HG02678 (cell line): ENCODE data around the gene MCC.

ENCODE experiments used
- ATAC-seq: cut with Tn5 transposase; IDR thresholded peaks from one replicate; pipeline ENCODE4 v1.9.1; 2021; ENCODE audit warnings: mild to moderate bottlenecking, moderate library complexity; ENCODE audit not compliant: unreplicated experiment

MCC gene

DNA sequence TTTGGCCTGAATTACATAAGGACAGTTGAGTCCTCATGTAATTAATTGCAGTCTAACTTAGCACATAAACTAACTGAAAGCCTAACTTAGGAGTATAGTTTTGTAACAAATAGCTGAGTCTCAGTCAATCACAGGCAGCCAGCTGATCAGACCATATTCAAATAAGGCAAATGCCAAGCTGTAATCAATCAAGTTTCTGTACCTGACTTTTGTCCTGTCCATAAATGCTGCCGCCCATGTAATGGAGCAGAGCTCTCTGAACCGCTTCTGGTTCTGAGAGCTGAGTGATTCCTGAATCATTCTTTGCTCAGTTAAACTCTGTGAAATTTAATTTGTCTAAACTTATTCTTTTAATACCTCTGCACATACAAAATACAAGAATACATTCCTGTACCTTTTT is 158.3 kb downstream of the MCC start:
- no peak for ATAC-seq

DNA sequence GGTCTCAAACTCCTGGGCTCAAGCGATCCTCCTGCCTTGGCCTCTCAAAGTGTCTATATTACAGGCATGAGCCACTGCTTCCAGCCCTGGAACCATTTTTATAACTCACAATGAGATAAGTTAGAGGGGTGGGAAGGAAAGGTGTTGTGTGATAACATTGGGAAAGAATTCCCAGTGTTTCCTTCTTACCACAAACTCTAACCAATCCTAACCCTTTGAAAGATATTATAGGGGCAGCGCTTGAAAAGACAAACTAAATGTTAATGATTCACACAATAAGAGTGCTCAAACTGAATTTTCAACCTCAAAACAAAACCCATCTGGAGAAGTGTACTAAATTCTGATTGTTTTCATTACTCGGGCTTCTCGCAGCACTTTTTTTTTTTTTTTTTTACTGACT is 163.2 kb downstream of the MCC start:
- no peak for ATAC-seq

DNA sequence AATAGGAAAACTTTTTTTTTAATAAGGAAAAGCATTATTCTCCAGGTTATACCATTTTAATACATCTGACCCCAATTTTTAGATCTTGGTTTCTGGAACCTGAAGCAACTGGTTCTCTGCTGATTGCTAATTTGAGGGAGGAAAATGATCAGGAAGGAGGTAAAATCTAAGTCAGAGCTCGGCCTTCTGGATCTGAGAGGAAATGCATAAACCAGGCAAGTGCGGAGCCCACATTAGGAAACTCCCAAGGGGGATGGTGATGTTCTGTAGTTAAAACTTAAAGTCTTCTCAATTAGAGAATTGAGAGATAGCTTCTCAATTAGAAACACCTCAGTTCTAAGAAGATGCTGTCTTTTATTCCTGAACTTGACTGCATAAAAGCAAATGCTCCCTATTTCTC is 167.0 kb downstream of the MCC start:
- ATAC-seq = no peak

- peak; percentile 79 for ATAC-seq
Measured at GRCh38 chr5:113320273-113320780, 167.9 kb downstream of the MCC start.

DNA sequence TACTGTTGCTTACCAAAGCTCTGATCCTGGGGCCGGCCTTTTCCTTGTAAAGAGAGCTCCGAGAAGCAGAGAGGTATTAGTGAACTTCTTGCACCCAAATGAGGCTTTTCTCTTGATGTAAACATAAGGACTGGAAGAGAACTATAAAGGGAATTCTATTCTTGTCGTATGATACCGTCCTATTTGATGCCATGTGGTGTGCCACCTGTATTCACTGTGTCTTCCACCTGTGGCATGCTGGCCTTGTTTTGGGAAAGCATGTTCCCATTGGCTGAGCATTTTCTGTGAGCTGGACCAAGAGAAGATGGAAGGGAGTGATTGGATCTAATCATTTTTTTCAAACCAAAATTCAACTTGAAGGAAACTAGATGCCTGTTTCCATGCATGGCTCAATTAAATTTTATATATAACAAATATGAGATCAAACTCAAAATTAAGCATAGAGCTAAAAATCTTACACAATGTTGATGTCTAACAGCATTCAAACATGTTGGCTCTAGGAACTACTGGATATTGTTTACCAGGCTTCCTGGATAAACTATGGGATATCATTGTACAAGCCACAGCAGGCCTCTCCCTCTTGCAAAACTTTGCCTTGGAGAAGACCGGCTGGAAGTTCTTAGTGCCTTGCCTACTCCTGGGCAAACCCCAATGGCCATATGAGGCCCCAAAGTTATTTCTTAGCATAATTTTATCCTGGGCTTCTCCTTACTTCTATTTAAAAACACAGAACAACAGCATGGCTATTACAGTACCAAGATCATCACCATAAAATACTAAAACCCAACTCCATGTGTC is 168.8 kb downstream of the MCC start:
- ATAC-seq = no peak

DNA sequence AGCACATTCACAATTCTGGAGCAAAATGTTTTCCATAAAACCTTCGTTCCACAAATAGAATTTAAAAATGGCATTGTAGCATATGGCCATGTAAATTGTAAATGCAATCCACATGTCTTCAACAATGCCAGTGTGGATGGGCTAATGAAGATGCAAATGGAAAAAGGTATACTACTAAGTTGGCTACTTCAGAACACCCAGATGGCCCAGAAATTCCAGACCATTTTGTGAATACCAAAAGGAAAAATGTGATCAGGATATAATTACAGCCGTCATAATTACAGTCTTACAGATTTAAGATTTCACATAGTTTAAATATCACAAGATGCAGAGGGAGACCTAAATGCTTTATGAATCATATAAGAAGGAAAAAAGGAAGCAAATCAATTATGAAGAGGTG is 170.6 kb downstream of the MCC start:
- ATAC-seq = no peak

DNA sequence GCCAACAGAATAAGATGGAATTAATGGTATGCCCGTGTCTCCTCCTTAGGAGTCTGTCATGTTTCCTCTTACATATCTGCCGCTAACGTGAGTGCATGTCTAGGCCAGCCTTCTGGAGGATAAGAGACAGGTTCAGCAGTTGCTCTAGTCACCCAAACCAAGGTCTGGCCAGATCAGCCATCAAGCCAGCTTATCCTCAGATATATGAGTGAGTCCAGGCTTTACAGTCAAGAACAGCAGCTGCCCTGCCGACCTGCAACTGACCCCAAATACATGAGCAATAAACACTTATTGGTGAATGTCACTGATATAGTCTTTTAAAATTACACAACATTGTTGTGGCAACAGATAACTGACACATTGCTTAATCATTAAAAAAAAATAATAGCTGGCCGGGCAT is 177.0 kb downstream of the MCC start:
- no peak for ATAC-seq

GRCh38 chr5:113302120-113302519 is 186.1 kb downstream of the MCC start:
- no peak for ATAC-seq

- no peak for ATAC-seq
Measured at GRCh38 chr5:113299591-113299990, 188.7 kb downstream of the MCC start.

GRCh38 chr5:113296676-113297075 is 191.6 kb downstream of the MCC start:
- ATAC-seq = no peak

DNA sequence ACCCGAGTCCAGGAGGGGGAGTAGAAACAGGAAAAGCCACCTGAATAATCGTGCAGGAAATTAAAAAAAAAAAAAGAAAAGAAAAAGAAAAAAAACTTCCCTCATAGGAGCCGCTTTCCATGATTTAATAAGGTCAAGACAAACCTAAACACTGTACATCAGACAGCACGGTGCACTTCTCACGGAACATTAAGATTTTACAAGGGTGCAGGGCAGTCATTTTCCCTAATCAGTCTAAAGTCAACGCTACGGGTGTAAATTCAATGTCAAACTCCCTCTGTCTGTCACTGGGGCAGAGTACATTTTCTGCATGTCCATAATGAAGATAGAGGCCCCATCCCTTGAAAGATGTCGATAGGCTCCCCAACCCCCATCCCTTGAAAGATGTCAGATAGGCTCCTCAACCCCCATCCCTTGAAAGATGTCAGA is 193.1 kb downstream of the MCC start:
- ATAC-seq = no peak

DNA sequence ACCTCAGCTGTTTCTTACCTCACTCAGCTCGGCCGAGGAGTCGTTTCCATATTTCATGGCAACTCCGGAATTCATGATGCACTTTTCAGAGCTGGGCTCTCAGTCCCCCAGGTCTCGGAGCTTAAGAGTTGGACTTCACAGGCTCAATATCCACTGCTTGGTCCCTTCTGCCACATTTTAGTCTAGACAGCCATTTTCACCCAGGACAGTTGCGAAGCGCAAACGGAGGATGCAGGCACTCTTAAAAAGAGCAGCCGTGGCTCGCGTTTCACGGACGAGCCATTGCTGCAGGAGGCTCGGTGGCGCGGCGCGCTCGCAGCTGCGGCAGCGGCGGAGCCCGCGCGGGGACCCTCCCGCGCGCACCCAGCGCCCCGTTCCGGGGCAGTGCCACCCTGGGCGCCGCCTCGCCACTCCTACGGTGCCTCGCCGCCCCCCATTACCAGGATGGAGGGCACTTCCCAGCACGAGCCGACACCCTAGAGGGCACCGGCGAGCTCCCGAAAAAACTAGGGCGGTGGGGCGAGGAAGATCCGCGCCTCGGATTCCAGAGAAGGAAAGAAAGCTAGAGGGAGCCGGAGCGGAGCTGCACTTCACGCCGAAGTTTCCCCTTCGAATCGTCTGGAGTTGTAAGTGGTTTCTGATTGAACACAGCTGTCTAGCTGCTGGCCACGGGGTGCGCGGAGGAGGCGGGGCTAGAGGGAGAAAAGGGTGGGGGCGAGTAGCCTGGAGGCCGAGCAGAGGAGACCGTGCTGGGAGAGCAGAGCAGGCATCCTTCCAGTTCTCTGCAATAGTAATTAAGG is 193.7 kb downstream of the MCC start:
- peak; percentile 95 for ATAC-seq

DNA sequence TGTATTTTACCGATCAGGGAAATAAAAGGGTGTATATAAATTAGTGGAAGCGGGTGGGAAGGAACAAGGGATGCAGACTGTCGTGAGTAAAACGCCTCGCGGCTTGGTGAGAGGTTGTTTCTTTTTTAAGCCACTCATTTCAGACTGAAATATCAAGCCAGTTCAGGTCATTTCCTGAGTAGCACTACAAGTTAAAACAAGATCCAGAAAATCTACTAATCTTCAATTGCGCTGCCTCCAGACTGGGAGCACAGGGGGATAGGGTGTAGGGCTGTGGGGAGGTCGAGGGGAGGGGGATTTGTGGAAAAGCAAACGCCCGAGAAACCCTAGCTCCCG is 194.3 kb downstream of the MCC start:
- peak; percentile 28 for ATAC-seq

DNA sequence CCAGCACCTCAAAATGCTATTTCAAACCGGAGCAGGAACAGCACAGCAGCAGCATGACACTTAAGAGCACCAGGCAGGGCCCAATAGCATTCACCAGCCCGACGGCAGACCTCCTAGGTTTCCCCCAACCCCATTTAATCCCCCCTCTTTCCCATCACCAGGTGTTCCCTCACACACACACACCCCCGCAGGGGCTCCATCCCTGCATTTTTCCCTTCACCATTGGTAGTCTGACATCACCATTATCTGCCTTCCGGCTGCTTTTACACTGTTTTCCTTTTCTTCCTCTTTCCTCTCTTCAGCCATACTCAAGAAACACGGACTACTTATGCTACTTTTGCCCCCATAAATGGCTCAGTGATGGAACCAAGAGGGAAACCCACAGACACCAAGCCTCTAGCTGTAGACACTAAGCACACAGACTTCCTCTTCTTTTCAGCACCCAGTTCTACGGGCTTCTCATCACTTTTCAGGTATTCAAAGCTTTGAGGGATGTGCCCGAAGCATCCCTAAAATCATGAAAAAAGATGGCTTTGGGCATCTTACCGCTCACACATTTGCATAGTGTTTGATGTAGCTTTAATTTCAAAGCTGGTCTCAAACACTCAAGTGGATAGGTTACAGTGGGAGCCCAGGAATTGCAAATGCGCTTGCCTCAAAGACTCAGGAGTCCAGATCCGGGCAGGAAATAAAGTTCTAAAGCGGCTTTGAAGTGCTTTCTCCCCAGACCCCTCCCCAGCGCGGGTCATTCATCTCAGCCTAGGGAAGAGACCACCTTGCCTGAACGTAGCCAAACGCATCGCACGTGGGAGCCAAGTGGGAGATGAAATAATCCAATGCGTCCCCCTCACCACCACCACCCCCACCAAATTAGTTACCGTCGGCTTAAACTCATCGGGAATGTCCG is 194.9 kb downstream of the MCC start:
- ATAC-seq = no peak

DNA sequence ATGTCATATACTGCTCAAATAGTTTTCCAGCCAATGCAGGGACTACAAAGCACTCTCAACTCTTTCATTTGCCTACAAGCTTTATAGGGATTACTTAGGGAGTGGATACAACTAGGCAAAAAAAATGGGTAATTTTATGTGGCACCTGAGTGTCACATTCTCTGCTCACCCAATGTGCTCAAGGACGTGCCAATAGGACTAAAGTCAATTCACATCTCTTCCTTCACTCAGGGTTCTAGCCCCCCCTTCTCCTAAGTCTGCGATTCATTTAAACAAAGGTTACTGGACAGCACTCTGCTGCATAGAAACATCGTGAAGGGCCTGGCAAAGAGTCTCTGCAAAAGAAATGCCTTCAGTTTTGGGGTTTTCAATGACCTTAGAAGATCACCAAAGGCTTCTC is 195.8 kb downstream of the MCC start:
- ATAC-seq = no peak

DNA sequence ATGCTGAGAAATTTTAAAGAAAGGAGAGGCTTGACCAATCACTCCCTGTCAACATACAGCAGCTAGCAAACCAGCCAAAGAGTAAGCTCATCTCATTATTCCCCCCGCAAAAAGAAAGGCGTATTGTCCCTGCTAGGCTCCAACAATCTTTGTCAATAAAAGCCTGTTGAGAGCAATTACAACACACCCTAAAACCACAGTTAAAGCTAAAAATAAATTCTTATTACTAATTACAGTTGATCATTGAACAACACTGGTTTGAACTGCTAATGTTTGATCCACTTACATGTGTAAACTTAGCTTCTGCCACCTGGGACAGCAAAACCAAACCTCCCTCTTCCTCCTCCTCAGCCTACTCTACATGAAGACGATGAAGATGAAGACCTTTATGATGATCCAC is 204.7 kb downstream of the MCC start:
- ATAC-seq = no peak

DNA sequence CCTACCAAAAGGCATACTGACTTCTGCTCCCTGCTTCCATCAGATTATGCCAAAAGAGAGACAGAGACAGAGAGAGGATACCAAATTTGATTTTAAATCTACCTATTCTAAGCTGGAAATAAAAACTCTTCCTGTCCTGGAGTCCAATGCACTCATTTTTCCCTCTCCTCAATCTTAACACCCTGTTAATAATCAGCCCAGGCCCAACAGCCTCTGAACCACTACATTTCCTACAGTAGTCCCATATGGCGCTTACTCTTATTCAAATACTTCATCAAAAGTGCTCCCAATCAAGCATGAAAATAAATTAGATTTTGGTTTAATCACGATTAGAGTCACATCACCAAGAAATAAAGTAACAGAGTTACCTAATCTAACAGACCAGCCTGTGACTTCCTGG is 205.8 kb downstream of the MCC start:
- no peak for ATAC-seq

DNA sequence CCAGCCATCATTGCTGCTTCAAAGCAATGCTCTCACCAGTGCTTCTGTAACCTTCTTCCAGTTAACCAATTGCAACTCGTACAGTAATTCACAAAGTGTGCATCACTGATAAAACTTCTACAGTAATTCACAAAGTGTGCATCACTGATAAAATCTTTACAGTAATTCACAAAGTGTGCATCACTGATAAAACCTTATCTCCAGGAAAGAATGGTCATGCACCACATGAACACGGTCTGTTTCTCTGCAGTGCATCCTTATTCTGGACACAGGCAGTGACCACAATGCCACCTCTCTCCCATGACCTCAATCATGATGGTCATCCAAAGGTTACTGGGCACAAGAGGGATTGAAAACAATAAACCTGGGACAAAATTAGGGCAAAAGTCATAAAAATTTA is 207.1 kb downstream of the MCC start:
- no peak for ATAC-seq

GRCh38 chr5:113280541-113280940 is 207.7 kb downstream of the MCC start:
- ATAC-seq = no peak

DNA sequence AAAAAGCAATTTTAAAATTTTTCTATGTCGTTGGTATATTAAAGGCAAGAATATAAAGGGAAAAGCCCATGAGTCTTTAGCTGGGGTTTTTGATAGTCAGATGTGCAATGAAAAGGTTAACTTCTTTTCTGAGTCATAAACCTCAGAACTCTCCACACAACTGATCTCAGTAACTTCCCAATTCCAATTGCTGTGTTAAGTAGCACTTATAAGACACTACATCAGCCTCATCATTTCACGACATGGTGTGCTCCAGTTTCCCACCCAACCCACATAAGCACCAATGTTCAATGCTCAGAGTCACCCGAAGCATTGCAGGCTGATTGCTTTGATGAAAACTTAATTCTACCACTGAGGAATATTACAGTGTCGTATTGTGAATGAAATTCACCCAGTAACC is 209.3 kb downstream of the MCC start:
- ATAC-seq = no peak

- no peak for ATAC-seq
Measured at GRCh38 chr5:113276493-113276892, 211.8 kb downstream of the MCC start.
